ENCODE data around the gene CCSER1. TPM values are rescaled to one million over a fixed set of nuclear protein-coding genes. Genes with fewer than 3 reads are reported as not detected.

The CCSER1 gene
- total RNA-seq, 4 donors from 2014 or later = 13.3 to 54.6 (median 34.0) TPM

- no peaks in the 10 kb centered on the region for H3K27me3 ChIP-seq
- no peak overlapping the region for H3K27ac ChIP-seq
- H3K9me3 ChIP-seq = no peaks in the 10 kb centered on the region
- H3K4me3 ChIP-seq = no peak overlapping the region
- DNase-seq = no peak
- TF ChIP-seq POLR2AphosphoS5 (IDR thresholded peaks at IDR 0.05) = no peak
- TF ChIP-seq CTCF (IDR thresholded peaks at IDR 0.05) = no peak
- TF ChIP-seq POLR2A (IDR thresholded peaks at IDR 0.05) = no peak
- no peak for TF ChIP-seq EP300 (IDR thresholded peaks at IDR 0.05; ENCODE audit: low read depth)
- no peaks in the 10 kb centered on the region for H3K36me3 ChIP-seq
- intact Hi-C loops (cut with DNase I; ENCODE audit: low total_unique reads) (no loop called here), in situ Hi-C loops (cut with MboI; ENCODE audit: low pct_ligation_motif_present in 1 of 4, low pct_unique_long_range_greater_than_20kb in 1 of 4, low sequenced_read_pairs in 3 of 4) (no loop called here)
- no peaks in the 10 kb centered on the region for H3K4me1 ChIP-seq
Observed at GRCh38 chr4:90438522-90438921, 311.3 kb downstream of the CCSER1 start.

GRCh38 chr4:90441770-90442169 lies 314.6 kb downstream of the CCSER1 start:
- in situ Hi-C loops (cut with MboI; ENCODE audit: low pct_ligation_motif_present in 1 of 4, low pct_unique_long_range_greater_than_20kb in 1 of 4, low sequenced_read_pairs in 3 of 4) = no loop called here
- Histone ChIP-seq H3K36me3 (no peaks in the 10 kb centered on the region), H3K4me1 (no peaks in the 10 kb centered on the region), H3K27ac (no peak overlapping the region), H3K4me3 (no peak overlapping the region), H3K27me3 (no peaks in the 10 kb centered on the region), H3K9me3 (no peaks in the 10 kb centered on the region)
- DNase-seq = no peak
- intact Hi-C loops (cut with DNase I; ENCODE audit: low total_unique reads) = no loop called here
- no peak for TF ChIP-seq CTCF (IDR thresholded peaks at IDR 0.05)
- TF ChIP-seq POLR2A (IDR thresholded peaks at IDR 0.05) = no peak
- TF ChIP-seq POLR2AphosphoS5 (IDR thresholded peaks at IDR 0.05) = no peak
- no peak for TF ChIP-seq EP300 (IDR thresholded peaks at IDR 0.05; ENCODE audit: low read depth)
- 66 to 90% methylated on average over 1 to 2 of the region's 2 CpGs for WGBS, 2 donors (ENCODE audit: low coverage in 1 of 2)

GRCh38 chr4:90442619-90443018 lies 315.4 kb downstream of the CCSER1 start:
- no peaks in the 10 kb centered on the region for H3K27me3 ChIP-seq
- H3K4me1 ChIP-seq = no peaks in the 10 kb centered on the region
- no peak overlapping the region for H3K4me3 ChIP-seq
- DNase-seq = no peak
- intact Hi-C loops (cut with DNase I; ENCODE audit: low total_unique reads) (no loop called here), in situ Hi-C loops (cut with MboI; ENCODE audit: low pct_ligation_motif_present in 1 of 4, low pct_unique_long_range_greater_than_20kb in 1 of 4, low sequenced_read_pairs in 3 of 4) (no loop called here)
- no peak overlapping the region for H3K27ac ChIP-seq
- no peak for TF ChIP-seq POLR2A (IDR thresholded peaks at IDR 0.05)
- no peak for TF ChIP-seq EP300 (IDR thresholded peaks at IDR 0.05; ENCODE audit: low read depth)
- no peak for TF ChIP-seq POLR2AphosphoS5 (IDR thresholded peaks at IDR 0.05)
- no peak for TF ChIP-seq CTCF (IDR thresholded peaks at IDR 0.05)
- WGBS, 2 donors (ENCODE audit: low coverage in 1 of 2) = 54 to 62% methylated on average over 2 of the region's 2 CpGs
- no peaks in the 10 kb centered on the region for H3K36me3 ChIP-seq
- no peaks in the 10 kb centered on the region for H3K9me3 ChIP-seq

- H3K4me3 ChIP-seq = no peak overlapping the region
- H3K36me3 ChIP-seq = no peaks in the 10 kb centered on the region
- no peaks in the 10 kb centered on the region for H3K9me3 ChIP-seq
- no peak for DNase-seq
- no peaks in the 10 kb centered on the region for H3K27me3 ChIP-seq
- H3K27ac ChIP-seq = no peak overlapping the region
- TF ChIP-seq POLR2A (IDR thresholded peaks at IDR 0.05) = no peak
- no peak for TF ChIP-seq POLR2AphosphoS5 (IDR thresholded peaks at IDR 0.05)
- no peak for TF ChIP-seq EP300 (IDR thresholded peaks at IDR 0.05; ENCODE audit: low read depth)
- no peak for TF ChIP-seq CTCF (IDR thresholded peaks at IDR 0.05)
- intact Hi-C loops (cut with DNase I; ENCODE audit: low total_unique reads) (no loop called here), in situ Hi-C loops (cut with MboI; ENCODE audit: low pct_ligation_motif_present in 1 of 4, low pct_unique_long_range_greater_than_20kb in 1 of 4, low sequenced_read_pairs in 3 of 4) (no loop called here)
- 92 to 94% methylated on average over 1 of the region's 1 CpG for WGBS, 2 donors (ENCODE audit: low coverage in 1 of 2)
- no peaks in the 10 kb centered on the region for H3K4me1 ChIP-seq
Observed at GRCh38 chr4:90443231-90443630, 316.0 kb downstream of the CCSER1 start.
